NT2/D1 (cell line): ENCODE data around the gene STARD5.

Experiments
- YY1 ChIP-seq: IDR thresholded peaks from 2 replicates; pipeline ENCODE4 v1.6.1; 2011; ENCODE audit not compliant: insufficient read length, insufficient read depth
- ZNF274 ChIP-seq: IDR thresholded peaks from 2 replicates; pipeline ENCODE4 v1.6.1; 2011; ENCODE audit warnings: mild to moderate bottlenecking, low read depth, low read length

DNA sequence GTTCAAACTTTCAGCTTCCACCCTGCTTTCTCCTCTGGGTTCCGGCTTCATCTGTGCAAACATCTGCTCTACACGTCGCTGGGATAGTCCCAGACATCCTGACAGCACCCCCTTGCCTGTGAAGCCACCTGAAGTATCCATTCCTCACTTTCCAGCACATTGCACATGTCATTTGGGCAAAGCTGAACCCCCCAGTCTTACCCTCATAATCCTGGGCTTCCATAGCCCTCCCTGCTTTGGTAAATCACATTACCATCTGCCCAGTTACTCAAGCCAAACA, 42.5 kb downstream of the STARD5 start:
- TF ChIP-seq YY1 (no peak), ZNF274 (no peak)
